NCI-H1417 (cell line): ENCODE data around the gene RABL2B.

ENCODE experiments used
- DNase-seq, 3 experiments: peaks; one replicate each; lab custom pipeline; 2025; lab: John Stamatoyannopoulos, UW

The RABL2B gene

GRCh38 chr22:50722716-50723428 lies 60.6 kb downstream of the RABL2B start:
- DNase-seq = no peak

- DNase-seq = no peak
These were observed 61.3 kb downstream of the RABL2B start for GRCh38 chr22:50722048-50722701.

- DNase-seq = no peak
These were observed 62.1 kb downstream of the RABL2B start for GRCh38 chr22:50721257-50721844.

- no peak for DNase-seq
These were observed 62.9 kb downstream of the RABL2B start for GRCh38 chr22:50720301-50721256.

GRCh38 chr22:50719814-50720300 lies 63.6 kb downstream of the RABL2B start:
- DNase-seq = no peak

- DNase-seq = no peak
These were observed 65.1 kb downstream of the RABL2B start for GRCh38 chr22:50718352-50718709.

GRCh38 chr22:50717709-50718351 lies 65.6 kb downstream of the RABL2B start:
- no peak for DNase-seq
